K562 (cell line): Measurements from ENCODE around the gene NR4A2. TPM values are rescaled to one million over a fixed set of nuclear protein-coding genes. Genes with fewer than 3 reads are reported as not detected.

Experiments
- ATAC-seq: fragments of 200-7000 bp; cut with Tn5 transposase; 3 replicates; pipeline ENCODE4 v1.9.1; 2020; ENCODE audit warnings: moderate library complexity
- BruUV-seq: library from RNA; stranded (reverse); fragments of 400-500 nt; replicated peaks from 2 replicates; lab custom pipeline; 2021; lab: Mats Ljungman, UMichigan
- CTCF ChIA-PET: fragments of 300-600 bp; formaldehyde crosslinking; extraction: SDS; loops from one replicate; lab custom pipeline; 2021; ENCODE audit warnings: low intra/inter-chr PET ratio; lab: Yijun Ruan, JAX
- POLR2A ChIA-PET: fragments of 300-600, 350-650 bp; sonication (Branson Sonifier 250); formaldehyde crosslinking; extraction: SDS; loops from one replicate; lab custom pipeline; 2021; ENCODE audit warnings: antibody characterized with exemption, inconsistent platforms; lab: Yijun Ruan, JAX
- DNase-seq, 4 experiments: peaks; one replicate each; pipeline versions ENCODE4 v3.0.0 to v3.0.0-alpha.2; 2011 to 2018; ENCODE audit warnings: low spot score in 3 of 4, mixed read lengths in 3 of 4; ENCODE audit errors: extremely low read depth in 1 of 4
- FAIRE-seq: peaks from 2 replicates; lab custom pipeline; 2011; peaks lifted over from hg19 to GRCh38; lab: Jason Lieb, UNC
- H2AFZ ChIP-seq: 2 replicates; pipeline ENCODE4 v1.6.0; 2011; ENCODE audit warnings: low read depth, low read length, control low read depth, inconsistent platforms
- H3K27ac ChIP-seq: fragments of 200-600 bp; 3 replicates; pipeline ENCODE4 v1.8.0; 2011; ENCODE audit warnings: low read depth, mild to moderate bottlenecking, control low read depth, inconsistent platforms, low read length, moderate library complexity, mixed read lengths; ENCODE audit errors: extremely low read depth
- H3K27me3 ChIP-seq, 2 experiments: fragments of 300-600 bp in 1 of 2; 2 replicates in 1 of 2; 3 replicates in 1 of 2; pipeline versions ENCODE4 v1.6.0 to v1.8.0; 2011; ENCODE audit warnings: inconsistent platforms in 2 of 2, low read length in 2 of 2, mild to moderate bottlenecking in 1 of 2, mixed read lengths in 1 of 2, moderate library complexity in 1 of 2; ENCODE audit not compliant: control insufficient read depth in 2 of 2, insufficient read depth in 2 of 2
- H3K36me3 ChIP-seq: fragments of 300-600 bp; 3 replicates; pipeline ENCODE4 v1.8.0; 2011; ENCODE audit warnings: mild to moderate bottlenecking, low read length, inconsistent platforms; ENCODE audit not compliant: control insufficient read depth, insufficient read depth
- H3K4me1 ChIP-seq, 2 experiments: fragments of 200-600 bp in 1 of 2; replicated peaks in 1 of 2; 2 replicates in 1 of 2; 3 replicates in 1 of 2; pipeline versions ENCODE4 v1.5.1 to v1.8.0; 2011; ENCODE audit warnings: inconsistent platforms in 2 of 2, low read length in 2 of 2, mild to moderate bottlenecking in 1 of 2, mixed read lengths in 1 of 2, moderate library complexity in 1 of 2; ENCODE audit not compliant: control insufficient read depth in 2 of 2, insufficient read depth in 2 of 2
- H3K4me2 ChIP-seq: 2 replicates; pipeline ENCODE4 v1.6.1; 2011; ENCODE audit warnings: low read length, control low read depth, inconsistent platforms, mixed read lengths; ENCODE audit not compliant: insufficient read depth
- H3K4me3 ChIP-seq: fragments of 200-600 bp; sonication (generic), shearing (Covaris generic); 2 replicates; pipeline ENCODE4 v1.5.1; 2016; ENCODE audit warnings: control low read depth, inconsistent platforms
- H3K79me2 ChIP-seq: fragments of 200-600 bp; 3 replicates; pipeline ENCODE4 v1.8.0; 2011; ENCODE audit warnings: low read length, inconsistent platforms; ENCODE audit not compliant: control insufficient read depth, insufficient read depth
- H3K9ac ChIP-seq, 2 experiments: 2 replicates each; pipeline versions ENCODE4 v1.6.0 to v1.6.1; 2011; ENCODE audit warnings: low read depth in 2 of 2, low read length in 2 of 2, control low read depth in 1 of 2, inconsistent platforms in 1 of 2, mild to moderate bottlenecking in 1 of 2, mixed read lengths in 1 of 2; ENCODE audit not compliant: insufficient read depth in 1 of 2
- H3K9me1 ChIP-seq: one replicate; pipeline ENCODE4 v1.6.0; 2011; ENCODE audit warnings: inconsistent platforms, mild to moderate bottlenecking, low read length, moderate library complexity; ENCODE audit not compliant: control insufficient read depth, insufficient read depth
- H3K9me3 ChIP-seq: replicated peaks from 2 replicates; pipeline ENCODE4 v1.5.1; 2011; ENCODE audit warnings: low read depth, low read length, inconsistent platforms; ENCODE audit not compliant: control insufficient read depth, insufficient read depth
- H4K20me1 ChIP-seq: replicated peaks from 2 replicates; pipeline ENCODE4 v1.6.1; 2011; ENCODE audit warnings: low read length, inconsistent platforms, mixed read lengths; ENCODE audit not compliant: control insufficient read depth, insufficient read depth
- CEBPG ChIP-seq, 3 experiments: fragments of 200-800 bp in 1 of 3; sonication (Bioruptor generic) in 1 of 3; sonication (generic) in 1 of 3; formaldehyde crosslinking in 1 of 3; IDR thresholded peaks in 2 of 3; conservative IDR thresholded peaks in 1 of 3; 2 replicates each; pipeline versions ENCODE4 v1.6.1 to v1.8.0; 2016 to 2022; ENCODE audit warnings: missing compliant biosample characterization in 2 of 3, missing genetic modification characterization in 2 of 3, mild to moderate bottlenecking in 1 of 3, missing genetic modification reagents in 1 of 3
- WGBS: fragments of 100-300 bp; shearing (Covaris generic); methylation state at CpG from one replicate; pipeline ENCODE4 v1.1.6; 2016; ENCODE audit warnings: low coverage, mixed read lengths; ENCODE audit not compliant: insufficient coverage; ENCODE audit errors: missing lambda C conversion rate; 5-methylcytosine and 5-hydroxymethylcytosine counted together
- in situ Hi-C: fragments of 300-500 bp; cut with MboI; formaldehyde crosslinking; loops from 4 replicates; pipeline ENCODE4 v1.15.0; 2018; ENCODE audit warnings: inconsistent platforms, mixed read lengths
- intact Hi-C: fragments of 100-400 bp; cut with micrococcal nuclease; formaldehyde crosslinking; loops from 2 replicates; pipeline ENCODE4 v1.14.2; 2022
- polyA plus RNA-seq, 8 experiments: library from polyadenylated mRNA; depleted of rRNA in 4 of 8; stranded (reverse) in 5 of 8; unstranded in 3 of 8; fragments of >200 nt; fragmentation: Nextera tagmentation in 2 of 8; fragmentation: Illumina TruSeq in 1 of 8; extraction: Ambion mirVana in 2 of 8; extraction: Trizol in 1 of 8; gene quantifications; 2 replicates each; pipeline versions ENCODE4 v1.2.1 to v1.2.3, GENCODE V29; 2011 to 2014; ENCODE audit warnings: inconsistent platforms in 1 of 8, missing spikeins in 1 of 8
- total RNA-seq, 7 experiments: library from RNA; depleted of rRNA in 6 of 7; stranded (reverse); fragments of >200 nt in 6 of 7; fragmentation: Illumina TruSeq in 2 of 7; extraction: Trizol in 2 of 7; gene quantifications; 2 replicates each; pipeline versions ENCODE4 v1.2.1 to v1.2.3, GENCODE V29; 2011 to 2021; ENCODE audit warnings: low replicate concordance in 1 of 7
- TF ChIP-seq, protein P1 (sequence below): fragments of 250-450 bp; sonication (Bioruptor Pico); IDR thresholded peaks from 2 replicates; pipeline ENCODE4 v1.5.0; 2021

Gene NR4A2
- total and polyA plus RNA-seq, 9 of the 15 experiments (the other 6 are each of a cell fraction or from before 2014, with no cell fraction given): 0.94 to 5.1 (median 1.3) TPM

DNA sequence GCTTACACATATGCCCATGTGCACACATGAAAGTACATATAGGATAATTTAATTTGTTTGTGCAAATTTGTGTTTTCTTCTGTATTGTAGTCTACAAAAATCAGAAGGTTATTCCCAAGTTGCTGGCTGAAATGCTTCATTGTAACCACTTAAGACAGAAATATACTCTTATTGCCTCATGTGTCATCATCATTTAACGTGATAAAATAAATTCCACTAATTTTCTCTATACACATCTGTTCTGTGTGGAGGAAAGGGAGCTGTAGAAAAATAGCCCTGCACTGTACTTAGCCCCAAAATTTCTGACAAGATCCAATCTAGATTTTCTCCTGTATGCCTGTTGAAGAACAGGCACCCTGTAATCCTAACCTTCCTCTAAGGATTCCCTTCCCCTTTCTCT lies 20.4 kb upstream of the NR4A2 start:
- FAIRE-seq (no peak), ATAC-seq (peak; percentile 30; the same call in 2 of the 3 replicates)

More for the DNA sequence above, 20.4 kb upstream of the NR4A2 start:
- no peak for DNase-seq
- BruUV-seq: no TSS peak
- Histone ChIP-seq H3K27me3 (no peaks in the 10 kb centered on the region), H2AFZ (no peak overlapping the region), H3K36me3 (no peaks in the 10 kb centered on the region), H4K20me1 (no peaks in the 10 kb centered on the region), H3K79me2 (no peaks in the 10 kb centered on the region), H3K4me3 (no peak overlapping the region), H3K4me1 (no peaks in the 10 kb centered on the region), H3K9me1 (no peaks in the 10 kb centered on the region), H3K27ac (no peak overlapping the region), H3K9me3 (no peaks in the 10 kb centered on the region), H3K4me2 (no peak overlapping the region), H3K9ac (no peak overlapping the region)
- intact Hi-C loops (no loop called here), in situ Hi-C loops (no loop called here)
- TF ChIP-seq, protein P1, sequence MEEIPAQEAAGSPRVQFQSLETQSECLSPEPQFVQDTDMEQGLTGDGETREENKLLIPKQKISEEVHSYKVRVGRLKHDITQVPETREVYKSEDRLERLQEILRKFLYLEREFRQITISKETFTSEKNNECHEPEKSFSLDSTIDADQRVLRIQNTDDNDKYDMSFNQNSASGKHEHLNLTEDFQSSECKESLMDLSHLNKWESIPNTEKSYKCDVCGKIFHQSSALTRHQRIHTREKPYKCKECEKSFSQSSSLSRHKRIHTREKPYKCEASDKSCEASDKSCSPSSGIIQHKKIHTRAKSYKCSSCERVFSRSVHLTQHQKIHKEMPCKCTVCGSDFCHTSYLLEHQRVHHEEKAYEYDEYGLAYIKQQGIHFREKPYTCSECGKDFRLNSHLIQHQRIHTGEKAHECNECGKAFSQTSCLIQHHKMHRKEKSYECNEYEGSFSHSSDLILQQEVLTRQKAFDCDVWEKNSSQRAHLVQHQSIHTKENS (CRISPR knock-in tag): no peak
- TF ChIP-seq CEBPG (CRISPR knock-in tag; IDR thresholded peaks at IDR 0.05) (no peak), CEBPG (tag; conservative IDR thresholded peaks at IDR 0.05 in 1 of 2, IDR thresholded peaks at IDR 0.05 in 1 of 2) (peak in 1 of 2 experiments; percentile 55; a peak in 2 of 4 replicates)
- 14% methylated on average over 1 of the region's 1 CpG for WGBS
- POLR2A ChIA-PET: interaction anchor here (2.1 kb wide), 1 partner anchor 10 kb away, joined by 7 read pairs; no protein-coding TSS in a partner anchor
- CTCF ChIA-PET: no interaction called here
